ENCODE data around the gene SLC35C1. TPM values are rescaled to one million over a fixed set of nuclear protein-coding genes. Genes with fewer than 3 reads are reported as not detected.

The SLC35C1 gene
- total and polyA plus RNA-seq, 2 of the 13 experiments (the other 11 are each of a cell fraction or from before 2014, with no cell fraction given) = 2.9 to 7.0 TPM

DNA sequence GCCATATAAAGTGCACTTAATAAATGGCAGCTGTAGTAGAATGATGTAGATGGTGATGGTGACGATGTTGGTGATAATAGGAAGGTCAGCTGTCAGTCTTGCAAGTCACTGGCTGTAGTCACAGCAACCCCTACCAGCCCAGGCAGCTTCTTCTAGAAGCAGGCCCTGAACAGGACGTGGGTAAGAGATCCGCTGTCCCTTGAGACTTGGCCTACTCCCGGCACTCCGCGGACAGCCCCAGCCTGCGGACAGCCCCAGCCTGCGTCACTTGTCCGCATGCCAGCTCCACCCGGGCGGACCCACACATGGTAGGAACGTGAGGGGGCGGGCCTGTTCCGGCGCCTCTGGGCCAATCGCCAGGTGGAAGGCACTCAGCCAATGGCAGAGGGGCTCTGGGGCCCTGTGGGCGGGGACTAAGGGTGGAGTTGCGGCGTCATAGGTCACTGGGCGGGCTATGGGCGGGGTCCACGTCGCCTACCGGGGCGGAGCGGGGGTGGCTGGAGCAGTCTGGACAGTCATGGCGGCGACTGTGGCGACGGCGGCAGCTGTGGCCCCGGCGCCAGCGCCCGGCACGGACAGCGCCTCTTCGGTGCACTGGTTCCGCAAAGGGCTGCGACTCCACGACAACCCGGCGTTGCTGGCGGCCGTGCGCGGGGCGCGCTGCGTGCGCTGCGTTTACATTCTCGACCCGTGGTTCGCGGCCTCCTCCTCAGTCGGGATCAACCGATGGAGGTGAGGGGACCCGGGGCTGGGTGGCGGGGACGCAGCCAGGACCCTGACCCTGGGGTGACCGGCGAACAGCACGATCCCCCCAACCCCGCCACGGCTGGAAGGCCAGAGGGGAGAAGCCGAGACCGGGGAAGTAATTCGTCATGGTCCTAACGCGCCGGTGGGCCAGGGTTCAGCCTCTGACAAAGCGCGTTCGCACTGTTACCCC lies 42.3 kb downstream of the SLC35C1 start, which contains the start of gene CRY2 (continued):
- TF ChIP-seq, protein P1, sequence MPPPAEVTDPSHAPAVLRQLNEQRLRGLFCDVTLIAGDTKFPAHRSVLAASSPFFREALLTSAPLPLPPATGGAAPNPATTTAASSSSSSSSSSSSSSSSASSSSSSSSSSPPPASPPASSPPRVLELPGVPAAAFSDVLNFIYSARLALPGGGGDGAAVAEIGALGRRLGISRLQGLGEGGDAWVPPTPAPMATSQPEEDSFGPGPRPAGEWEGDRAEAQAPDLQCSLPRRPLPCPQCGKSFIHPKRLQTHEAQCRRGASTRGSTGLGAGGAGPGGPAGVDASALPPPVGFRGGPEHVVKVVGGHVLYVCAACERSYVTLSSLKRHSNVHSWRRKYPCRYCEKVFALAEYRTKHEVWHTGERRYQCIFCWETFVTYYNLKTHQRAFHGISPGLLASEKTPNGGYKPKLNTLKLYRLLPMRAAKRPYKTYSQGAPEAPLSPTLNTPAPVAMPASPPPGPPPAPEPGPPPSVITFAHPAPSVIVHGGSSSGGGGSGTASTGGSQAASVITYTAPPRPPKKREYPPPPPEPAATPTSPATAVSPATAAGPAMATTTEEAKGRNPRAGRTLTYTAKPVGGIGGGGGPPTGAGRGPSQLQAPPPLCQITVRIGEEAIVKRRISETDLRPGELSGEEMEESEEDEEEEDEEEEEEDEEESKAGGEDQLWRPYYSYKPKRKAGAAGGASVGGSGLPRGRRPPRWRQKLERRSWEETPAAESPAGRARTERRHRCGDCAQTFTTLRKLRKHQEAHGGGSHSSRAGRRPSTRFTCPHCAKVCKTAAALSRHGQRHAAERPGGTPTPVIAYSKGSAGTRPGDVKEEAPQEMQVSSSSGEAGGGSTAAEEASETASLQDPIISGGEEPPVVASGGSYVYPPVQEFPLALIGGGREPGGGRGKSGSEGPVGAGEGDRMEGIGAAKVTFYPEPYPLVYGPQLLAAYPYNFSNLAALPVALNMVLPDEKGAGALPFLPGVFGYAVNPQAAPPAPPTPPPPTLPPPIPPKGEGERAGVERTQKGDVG (CRISPR knock-in tag; IDR thresholded peaks at IDR 0.05; ENCODE audit: borderline replicate concordance) = no peak
- TF ChIP-seq RORA (CRISPR knock-in tag; IDR thresholded peaks at IDR 0.05) (no peak), ZNF24 (IDR thresholded peaks at IDR 0.05) (no peak), ZNF451 (CRISPR knock-in tag; IDR thresholded peaks at IDR 0.05) (peak; percentile 82), ZNF343 (CRISPR knock-in tag; IDR thresholded peaks at IDR 0.05) (no peak), ZNF646 (CRISPR knock-in tag; IDR thresholded peaks at IDR 0.05) (no peak), IKZF4 (CRISPR knock-in tag; IDR thresholded peaks at IDR 0.05; ENCODE audit: borderline replicate concordance, low read depth, not compliant biosample characterization) (peak; percentile 72), ZNF629 (CRISPR knock-in tag; conservative IDR thresholded peaks at IDR 0.05) (no peak), ZNF660 (CRISPR knock-in tag; IDR thresholded peaks at IDR 0.05; ENCODE audit: borderline replicate concordance, low read depth) (no peak), GMEB2 (CRISPR knock-in tag; IDR thresholded peaks at IDR 0.05; ENCODE audit: low read depth) (no peak), ZKSCAN1 (IDR thresholded peaks at IDR 0.05; ENCODE audit: low read length) (no peak), ZNF354B (CRISPR knock-in tag; IDR thresholded peaks at IDR 0.05) (no peak), ZNF772 (CRISPR knock-in tag; IDR thresholded peaks at IDR 0.05) (peak; percentile 88; the same call in 1 of the 2 replicates), CTCF (CRISPR knock-in tag; IDR thresholded peaks at IDR 0.05) (no peak)

All from HepG2 (cell line).